Measurements from ENCODE around the gene PLXDC2.

DNA sequence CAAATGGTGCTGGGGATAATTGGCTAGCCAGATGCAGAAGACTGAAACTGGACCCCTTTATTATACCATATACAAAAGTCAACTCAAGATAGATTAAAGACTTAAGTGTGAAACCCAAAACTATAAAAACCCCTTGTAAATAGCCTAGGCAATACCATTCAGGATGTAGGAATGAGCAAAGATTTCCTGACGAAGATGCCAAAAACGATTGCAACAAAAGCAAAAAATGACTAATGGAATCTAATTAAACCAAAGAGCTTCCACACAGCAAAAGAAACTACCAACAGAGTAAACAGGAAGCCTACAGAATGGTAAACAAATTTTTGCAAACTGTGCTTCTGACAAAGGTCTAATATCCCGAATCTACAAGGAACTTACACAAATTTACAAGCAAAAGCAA, 30.9 kb upstream of the PLXDC2 start:
- TF ChIP-seq, protein P1, sequence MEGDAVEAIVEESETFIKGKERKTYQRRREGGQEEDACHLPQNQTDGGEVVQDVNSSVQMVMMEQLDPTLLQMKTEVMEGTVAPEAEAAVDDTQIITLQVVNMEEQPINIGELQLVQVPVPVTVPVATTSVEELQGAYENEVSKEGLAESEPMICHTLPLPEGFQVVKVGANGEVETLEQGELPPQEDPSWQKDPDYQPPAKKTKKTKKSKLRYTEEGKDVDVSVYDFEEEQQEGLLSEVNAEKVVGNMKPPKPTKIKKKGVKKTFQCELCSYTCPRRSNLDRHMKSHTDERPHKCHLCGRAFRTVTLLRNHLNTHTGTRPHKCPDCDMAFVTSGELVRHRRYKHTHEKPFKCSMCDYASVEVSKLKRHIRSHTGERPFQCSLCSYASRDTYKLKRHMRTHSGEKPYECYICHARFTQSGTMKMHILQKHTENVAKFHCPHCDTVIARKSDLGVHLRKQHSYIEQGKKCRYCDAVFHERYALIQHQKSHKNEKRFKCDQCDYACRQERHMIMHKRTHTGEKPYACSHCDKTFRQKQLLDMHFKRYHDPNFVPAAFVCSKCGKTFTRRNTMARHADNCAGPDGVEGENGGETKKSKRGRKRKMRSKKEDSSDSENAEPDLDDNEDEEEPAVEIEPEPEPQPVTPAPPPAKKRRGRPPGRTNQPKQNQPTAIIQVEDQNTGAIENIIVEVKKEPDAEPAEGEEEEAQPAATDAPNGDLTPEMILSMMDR (IDR thresholded peaks at IDR 0.05) = no peak
- no peak for TF ChIP-seq POLR2AphosphoS5 (IDR thresholded peaks at IDR 0.05)
